H1 (cell line): ENCODE measurements around the gene FADS2. TPM values are rescaled to one million over a fixed set of nuclear protein-coding genes. Genes with fewer than 3 reads are reported as not detected.

Source experiments
- BCL11A ChIP-seq, 2 experiments: IDR thresholded peaks; one replicate each; pipeline ENCODE4 v1.6.1; 2011; ENCODE audit warnings: low read depth in 2 of 2, low read length in 2 of 2, mild to moderate bottlenecking in 2 of 2
- BRCA1 ChIP-seq: IDR thresholded peaks from 2 replicates; pipeline ENCODE4 v1.6.1; 2012; ENCODE audit warnings: low read depth, low read length, improper control_type of control experiment
- CBX5 ChIP-seq: fragments of 300-800, 300-1000 bp; sonication (generic); IDR thresholded peaks from 2 replicates; pipeline ENCODE4 v1.7.1; 2016; ENCODE audit warnings: antibody characterized with exemption, low read length, low read depth
- EGR1 ChIP-seq: IDR thresholded peaks from 2 replicates; pipeline ENCODE4 v1.6.1; 2011; ENCODE audit warnings: low read depth, low read length, borderline replicate concordance
- RAD21 ChIP-seq, 2 experiments: IDR thresholded peaks in 1 of 2; conservative IDR thresholded peaks in 1 of 2; 2 replicates each; pipeline ENCODE4 v1.6.1; 2011; ENCODE audit warnings: low read depth in 2 of 2, low read length in 2 of 2, improper control_type of control experiment in 1 of 2, inconsistent platforms in 1 of 2, mild to moderate bottlenecking in 1 of 2, moderate library complexity in 1 of 2
- RNF2 ChIP-seq: fragments of 200-900, 300-1000 bp; sonication (generic); IDR thresholded peaks from 2 replicates; pipeline ENCODE4 v1.7.1; 2016; ENCODE audit warnings: borderline replicate concordance, low read depth, mild to moderate bottlenecking, antibody characterized with exemption, low read length; ENCODE audit not compliant: poor library complexity, severe bottlenecking; ENCODE audit errors: missing control alignments
- SUZ12 ChIP-seq: fragments of 200-600 bp; sonication (generic); IDR thresholded peaks from 2 replicates; pipeline ENCODE4 v1.6.1; 2012; ENCODE audit warnings: mild to moderate bottlenecking, inconsistent platforms, low read length, moderate library complexity, mixed read lengths
- USF2 ChIP-seq: IDR thresholded peaks from 2 replicates; pipeline ENCODE4 v1.6.1; 2011; ENCODE audit warnings: low read length, improper control_type of control experiment
- polyA plus RNA-seq, 7 experiments: library from polyadenylated mRNA; depleted of rRNA in 3 of 7; stranded (reverse) in 5 of 7; unstranded in 2 of 7; fragments of >200 nt in 5 of 7; fragments of 200-250 nt in 2 of 7; gene quantifications; 1 replicate in 5 of 7; 2 replicates in 1 of 7; 4 replicates in 1 of 7; pipeline versions ENCODE4 v1.2.1 to v1.2.3, GENCODE V29; 2011 to 2013; ENCODE audit warnings: missing spikeins in 2 of 7, mixed read lengths in 2 of 7
- total RNA-seq: library from RNA; stranded (reverse); fragmentation: NEBNext Ultra II Directional; extraction: Animal tissue kit (Norgen Biotek cat#: 25700); gene quantifications from 2 replicates; pipeline ENCODE4 v1.2.1, GENCODE V29; 2021
- TF ChIP-seq, protein P1 (sequence below): fragments of 300-600 bp; sonication (generic); IDR thresholded peaks from 2 replicates; pipeline ENCODE4 v1.7.1; 2012; ENCODE audit warnings: low read length, moderate library complexity, mild to moderate bottlenecking, inconsistent platforms; ENCODE audit not compliant: insufficient replicate concordance

The FADS2 gene
- total and polyA plus RNA-seq, 2 of the 8 experiments (the other 6 are each of a cell fraction or from before 2014, with no cell fraction given), result 499 to 701 TPM

GRCh38 chr11:61848631-61849030 lies 20.5 kb downstream of the FADS2 start (continued):
- TF ChIP-seq USF2 (no peak), BCL11A (IDR thresholded peaks at IDR 0.05; ENCODE audit: low read depth in 2 of 2, low read length in 2 of 2) (no peak), RAD21 (IDR thresholded peaks at IDR 0.05 in 1 of 2, conservative IDR thresholded peaks at IDR 0.05 in 1 of 2; ENCODE audit: low read depth in 2 of 2, low read length in 2 of 2) (no peak), CBX5 (no peak), SUZ12 (no peak), BRCA1 (no peak), EGR1 (no peak), RNF2 (no peak)
- TF ChIP-seq, protein P1, sequence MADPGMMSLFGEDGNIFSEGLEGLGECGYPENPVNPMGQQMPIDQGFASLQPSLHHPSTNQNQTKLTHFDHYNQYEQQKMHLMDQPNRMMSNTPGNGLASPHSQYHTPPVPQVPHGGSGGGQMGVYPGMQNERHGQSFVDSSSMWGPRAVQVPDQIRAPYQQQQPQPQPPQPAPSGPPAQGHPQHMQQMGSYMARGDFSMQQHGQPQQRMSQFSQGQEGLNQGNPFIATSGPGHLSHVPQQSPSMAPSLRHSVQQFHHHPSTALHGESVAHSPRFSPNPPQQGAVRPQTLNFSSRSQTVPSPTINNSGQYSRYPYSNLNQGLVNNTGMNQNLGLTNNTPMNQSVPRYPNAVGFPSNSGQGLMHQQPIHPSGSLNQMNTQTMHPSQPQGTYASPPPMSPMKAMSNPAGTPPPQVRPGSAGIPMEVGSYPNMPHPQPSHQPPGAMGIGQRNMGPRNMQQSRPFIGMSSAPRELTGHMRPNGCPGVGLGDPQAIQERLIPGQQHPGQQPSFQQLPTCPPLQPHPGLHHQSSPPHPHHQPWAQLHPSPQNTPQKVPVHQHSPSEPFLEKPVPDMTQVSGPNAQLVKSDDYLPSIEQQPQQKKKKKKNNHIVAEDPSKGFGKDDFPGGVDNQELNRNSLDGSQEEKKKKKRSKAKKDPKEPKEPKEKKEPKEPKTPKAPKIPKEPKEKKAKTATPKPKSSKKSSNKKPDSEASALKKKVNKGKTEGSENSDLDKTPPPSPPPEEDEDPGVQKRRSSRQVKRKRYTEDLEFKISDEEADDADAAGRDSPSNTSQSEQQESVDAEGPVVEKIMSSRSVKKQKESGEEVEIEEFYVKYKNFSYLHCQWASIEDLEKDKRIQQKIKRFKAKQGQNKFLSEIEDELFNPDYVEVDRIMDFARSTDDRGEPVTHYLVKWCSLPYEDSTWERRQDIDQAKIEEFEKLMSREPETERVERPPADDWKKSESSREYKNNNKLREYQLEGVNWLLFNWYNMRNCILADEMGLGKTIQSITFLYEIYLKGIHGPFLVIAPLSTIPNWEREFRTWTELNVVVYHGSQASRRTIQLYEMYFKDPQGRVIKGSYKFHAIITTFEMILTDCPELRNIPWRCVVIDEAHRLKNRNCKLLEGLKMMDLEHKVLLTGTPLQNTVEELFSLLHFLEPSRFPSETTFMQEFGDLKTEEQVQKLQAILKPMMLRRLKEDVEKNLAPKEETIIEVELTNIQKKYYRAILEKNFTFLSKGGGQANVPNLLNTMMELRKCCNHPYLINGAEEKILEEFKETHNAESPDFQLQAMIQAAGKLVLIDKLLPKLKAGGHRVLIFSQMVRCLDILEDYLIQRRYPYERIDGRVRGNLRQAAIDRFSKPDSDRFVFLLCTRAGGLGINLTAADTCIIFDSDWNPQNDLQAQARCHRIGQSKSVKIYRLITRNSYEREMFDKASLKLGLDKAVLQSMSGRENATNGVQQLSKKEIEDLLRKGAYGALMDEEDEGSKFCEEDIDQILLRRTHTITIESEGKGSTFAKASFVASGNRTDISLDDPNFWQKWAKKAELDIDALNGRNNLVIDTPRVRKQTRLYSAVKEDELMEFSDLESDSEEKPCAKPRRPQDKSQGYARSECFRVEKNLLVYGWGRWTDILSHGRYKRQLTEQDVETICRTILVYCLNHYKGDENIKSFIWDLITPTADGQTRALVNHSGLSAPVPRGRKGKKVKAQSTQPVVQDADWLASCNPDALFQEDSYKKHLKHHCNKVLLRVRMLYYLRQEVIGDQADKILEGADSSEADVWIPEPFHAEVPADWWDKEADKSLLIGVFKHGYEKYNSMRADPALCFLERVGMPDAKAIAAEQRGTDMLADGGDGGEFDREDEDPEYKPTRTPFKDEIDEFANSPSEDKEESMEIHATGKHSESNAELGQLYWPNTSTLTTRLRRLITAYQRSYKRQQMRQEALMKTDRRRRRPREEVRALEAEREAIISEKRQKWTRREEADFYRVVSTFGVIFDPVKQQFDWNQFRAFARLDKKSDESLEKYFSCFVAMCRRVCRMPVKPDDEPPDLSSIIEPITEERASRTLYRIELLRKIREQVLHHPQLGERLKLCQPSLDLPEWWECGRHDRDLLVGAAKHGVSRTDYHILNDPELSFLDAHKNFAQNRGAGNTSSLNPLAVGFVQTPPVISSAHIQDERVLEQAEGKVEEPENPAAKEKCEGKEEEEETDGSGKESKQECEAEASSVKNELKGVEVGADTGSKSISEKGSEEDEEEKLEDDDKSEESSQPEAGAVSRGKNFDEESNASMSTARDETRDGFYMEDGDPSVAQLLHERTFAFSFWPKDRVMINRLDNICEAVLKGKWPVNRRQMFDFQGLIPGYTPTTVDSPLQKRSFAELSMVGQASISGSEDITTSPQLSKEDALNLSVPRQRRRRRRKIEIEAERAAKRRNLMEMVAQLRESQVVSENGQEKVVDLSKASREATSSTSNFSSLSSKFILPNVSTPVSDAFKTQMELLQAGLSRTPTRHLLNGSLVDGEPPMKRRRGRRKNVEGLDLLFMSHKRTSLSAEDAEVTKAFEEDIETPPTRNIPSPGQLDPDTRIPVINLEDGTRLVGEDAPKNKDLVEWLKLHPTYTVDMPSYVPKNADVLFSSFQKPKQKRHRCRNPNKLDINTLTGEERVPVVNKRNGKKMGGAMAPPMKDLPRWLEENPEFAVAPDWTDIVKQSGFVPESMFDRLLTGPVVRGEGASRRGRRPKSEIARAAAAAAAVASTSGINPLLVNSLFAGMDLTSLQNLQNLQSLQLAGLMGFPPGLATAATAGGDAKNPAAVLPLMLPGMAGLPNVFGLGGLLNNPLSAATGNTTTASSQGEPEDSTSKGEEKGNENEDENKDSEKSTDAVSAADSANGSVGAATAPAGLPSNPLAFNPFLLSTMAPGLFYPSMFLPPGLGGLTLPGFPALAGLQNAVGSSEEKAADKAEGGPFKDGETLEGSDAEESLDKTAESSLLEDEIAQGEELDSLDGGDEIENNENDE, result no peak
